GM23248 (cell line): Measurements from ENCODE around the gene ZNF330.

Source experiments
- EZH2 ChIP-seq: fragments of 200-600 bp; sonication (generic); IDR thresholded peaks from 2 replicates; pipeline ENCODE4 v1.6.1; 2018; ENCODE audit warnings: antibody characterized with exemption, mild to moderate bottlenecking; ENCODE audit not compliant: insufficient read depth, poor library complexity, severe bottlenecking
- EZH2phosphoT487 ChIP-seq: fragments of 200-600 bp; sonication (generic); IDR thresholded peaks from 2 replicates; pipeline ENCODE4 v1.6.1; 2018; ENCODE audit warnings: antibody characterized with exemption, moderate library complexity, mild to moderate bottlenecking, low read depth; ENCODE audit not compliant: insufficient read depth

GRCh38 chr4:141283563-141283962, 62.9 kb downstream of the ZNF330 start:
- TF ChIP-seq EZH2phosphoT487, result no peak
- no peak for TF ChIP-seq EZH2
